ENCODE measurements around the gene RBM20. TPM values are rescaled to one million over a fixed set of nuclear protein-coding genes. Genes with fewer than 3 reads are reported as not detected.

RBM20 gene
- total RNA-seq, 4 donors from 2014 or later: 1.6 to 18.6 (median 3.2) TPM

DNA sequence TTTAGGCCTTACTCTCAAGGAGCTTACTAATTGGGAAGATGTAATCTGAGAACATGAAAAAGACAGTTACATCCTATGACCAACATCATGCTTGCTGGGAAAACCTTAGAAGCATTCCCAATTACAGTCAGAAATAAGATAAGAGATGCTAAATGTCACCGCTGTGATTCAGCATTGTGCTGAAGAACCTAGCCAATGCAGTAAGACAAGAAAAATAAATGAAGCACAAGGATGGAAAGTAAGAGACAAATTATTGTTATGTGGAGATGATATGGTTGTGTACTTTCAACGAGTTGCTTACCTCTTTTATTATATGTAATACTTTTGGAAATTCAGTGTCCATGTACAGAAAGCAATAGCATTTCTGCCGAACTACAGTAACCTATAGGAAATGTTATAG, 104.8 kb downstream of the RBM20 start:
- H3K9me3 ChIP-seq: no peaks in the 10 kb centered on the region
- no peak for DNase-seq (ENCODE audit: low spot score in 2 of 2)
- no peak for TF ChIP-seq POLR2A (IDR thresholded peaks at IDR 0.05)
- TF ChIP-seq, protein P1, sequence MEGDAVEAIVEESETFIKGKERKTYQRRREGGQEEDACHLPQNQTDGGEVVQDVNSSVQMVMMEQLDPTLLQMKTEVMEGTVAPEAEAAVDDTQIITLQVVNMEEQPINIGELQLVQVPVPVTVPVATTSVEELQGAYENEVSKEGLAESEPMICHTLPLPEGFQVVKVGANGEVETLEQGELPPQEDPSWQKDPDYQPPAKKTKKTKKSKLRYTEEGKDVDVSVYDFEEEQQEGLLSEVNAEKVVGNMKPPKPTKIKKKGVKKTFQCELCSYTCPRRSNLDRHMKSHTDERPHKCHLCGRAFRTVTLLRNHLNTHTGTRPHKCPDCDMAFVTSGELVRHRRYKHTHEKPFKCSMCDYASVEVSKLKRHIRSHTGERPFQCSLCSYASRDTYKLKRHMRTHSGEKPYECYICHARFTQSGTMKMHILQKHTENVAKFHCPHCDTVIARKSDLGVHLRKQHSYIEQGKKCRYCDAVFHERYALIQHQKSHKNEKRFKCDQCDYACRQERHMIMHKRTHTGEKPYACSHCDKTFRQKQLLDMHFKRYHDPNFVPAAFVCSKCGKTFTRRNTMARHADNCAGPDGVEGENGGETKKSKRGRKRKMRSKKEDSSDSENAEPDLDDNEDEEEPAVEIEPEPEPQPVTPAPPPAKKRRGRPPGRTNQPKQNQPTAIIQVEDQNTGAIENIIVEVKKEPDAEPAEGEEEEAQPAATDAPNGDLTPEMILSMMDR (IDR thresholded peaks at IDR 0.05): no peak
- no peak for TF ChIP-seq EP300 (IDR thresholded peaks at IDR 0.05)
- TF ChIP-seq POLR2AphosphoS5 (IDR thresholded peaks at IDR 0.05): no peak
- no peaks in the 10 kb centered on the region for H3K27me3 ChIP-seq
- no peak overlapping the region for H3K4me3 ChIP-seq
- H3K27ac ChIP-seq: no peak overlapping the region
- peaks cover 14% of the 10 kb centered on the region for H3K4me1 ChIP-seq
- 95% methylated on average over 3 of the region's 3 CpGs for WGBS
- no peaks in the 10 kb centered on the region for H3K36me3 ChIP-seq

DNA sequence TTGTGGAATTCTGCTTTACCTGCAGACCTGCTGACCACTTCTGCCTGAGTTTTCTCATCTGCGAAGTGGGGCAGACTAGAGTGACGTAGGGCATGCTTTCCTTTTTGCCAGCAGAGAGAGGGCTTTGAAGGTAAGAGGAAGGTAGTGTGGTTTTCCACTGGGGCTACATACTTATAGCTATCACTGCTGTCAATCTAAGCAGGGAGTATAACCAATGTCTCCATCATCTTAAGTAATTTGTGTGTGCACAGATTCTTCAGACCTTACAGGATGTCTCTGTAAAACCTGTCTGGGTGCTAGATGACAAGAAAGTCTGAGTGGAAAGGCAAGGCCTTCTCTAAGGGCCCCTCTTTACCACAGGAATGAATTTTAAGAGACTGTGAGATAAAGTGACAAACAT, 106.8 kb downstream of the RBM20 start:
- Histone ChIP-seq H3K4me1 (peaks cover 5% of the 10 kb centered on the region), H3K9me3 (no peaks in the 10 kb centered on the region), H3K36me3 (no peaks in the 10 kb centered on the region), H3K27ac (no peak overlapping the region), H3K27me3 (no peaks in the 10 kb centered on the region), H3K4me3 (no peak overlapping the region)
- no peak for DNase-seq (ENCODE audit: low spot score in 2 of 2)
- 86% methylated on average over 2 of the region's 2 CpGs for WGBS
- TF ChIP-seq POLR2A (IDR thresholded peaks at IDR 0.05): no peak
- TF ChIP-seq EP300 (IDR thresholded peaks at IDR 0.05): no peak
- TF ChIP-seq, protein P1 (IDR thresholded peaks at IDR 0.05): no peak
- TF ChIP-seq POLR2AphosphoS5 (IDR thresholded peaks at IDR 0.05): no peak

DNA sequence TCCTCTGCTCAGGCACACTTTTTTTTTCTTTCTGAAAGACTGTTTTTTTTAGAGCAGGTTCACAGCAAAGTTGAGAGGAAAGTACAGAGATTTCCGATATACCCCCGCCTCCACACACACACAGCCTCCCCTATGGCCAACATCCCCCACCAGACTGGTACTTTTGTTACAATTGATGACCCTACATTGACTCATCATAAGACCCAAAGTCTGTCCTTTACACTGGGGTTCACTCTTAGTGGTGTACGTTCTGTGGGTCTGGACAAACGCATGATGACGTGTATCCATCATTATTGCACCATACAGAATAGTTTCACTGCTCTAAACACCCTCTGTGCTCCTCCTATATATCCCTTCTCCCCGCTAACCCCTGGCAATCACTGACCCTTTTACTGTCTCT, 107.7 kb downstream of the RBM20 start:
- Histone ChIP-seq H3K27me3 (no peaks in the 10 kb centered on the region), H3K4me3 (no peak overlapping the region), H3K27ac (no peak overlapping the region), H3K9me3 (no peaks in the 10 kb centered on the region), H3K36me3 (no peaks in the 10 kb centered on the region), H3K4me1 (peaks cover under 1% of the 10 kb centered on the region)
- WGBS: 94% methylated on average over 6 of the region's 6 CpGs
- no peak for TF ChIP-seq POLR2AphosphoS5 (IDR thresholded peaks at IDR 0.05)
- TF ChIP-seq EP300 (IDR thresholded peaks at IDR 0.05): no peak
- no peak for TF ChIP-seq POLR2A (IDR thresholded peaks at IDR 0.05)
- DNase-seq (ENCODE audit: low spot score in 2 of 2): no peak

DNA sequence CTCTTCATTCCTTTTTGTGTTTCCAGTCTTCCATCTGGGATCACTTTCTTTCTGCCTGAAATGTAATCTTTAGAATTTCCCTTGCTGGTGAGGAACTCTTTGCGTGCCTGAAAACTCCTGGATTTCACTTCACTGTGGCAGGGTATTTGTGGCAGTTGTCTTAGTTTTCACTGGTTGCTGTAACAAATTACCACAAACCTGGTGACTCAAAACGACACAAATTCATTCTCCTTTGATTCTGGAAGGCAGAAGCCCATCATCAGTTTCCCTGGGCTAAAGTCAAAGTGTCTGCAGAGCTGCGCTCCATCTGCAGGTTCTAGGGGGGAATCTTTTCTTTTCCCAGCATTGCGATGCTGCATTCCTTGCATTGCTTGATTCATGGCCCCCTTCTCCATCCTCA, 109.3 kb downstream of the RBM20 start:
- H3K4me1 ChIP-seq: no peaks in the 10 kb centered on the region
- no peak for DNase-seq (ENCODE audit: low spot score in 2 of 2)
- no peaks in the 10 kb centered on the region for H3K36me3 ChIP-seq
- no peak overlapping the region for H3K4me3 ChIP-seq
- H3K27me3 ChIP-seq: no peaks in the 10 kb centered on the region
- no peaks in the 10 kb centered on the region for H3K9me3 ChIP-seq
- 82% methylated on average over 4 of the region's 4 CpGs for WGBS
- TF ChIP-seq POLR2AphosphoS5 (IDR thresholded peaks at IDR 0.05) (no peak), POLR2A (IDR thresholded peaks at IDR 0.05) (no peak)
- TF ChIP-seq, protein P1 (IDR thresholded peaks at IDR 0.05): no peak
- H3K27ac ChIP-seq: no peak overlapping the region

DNA sequence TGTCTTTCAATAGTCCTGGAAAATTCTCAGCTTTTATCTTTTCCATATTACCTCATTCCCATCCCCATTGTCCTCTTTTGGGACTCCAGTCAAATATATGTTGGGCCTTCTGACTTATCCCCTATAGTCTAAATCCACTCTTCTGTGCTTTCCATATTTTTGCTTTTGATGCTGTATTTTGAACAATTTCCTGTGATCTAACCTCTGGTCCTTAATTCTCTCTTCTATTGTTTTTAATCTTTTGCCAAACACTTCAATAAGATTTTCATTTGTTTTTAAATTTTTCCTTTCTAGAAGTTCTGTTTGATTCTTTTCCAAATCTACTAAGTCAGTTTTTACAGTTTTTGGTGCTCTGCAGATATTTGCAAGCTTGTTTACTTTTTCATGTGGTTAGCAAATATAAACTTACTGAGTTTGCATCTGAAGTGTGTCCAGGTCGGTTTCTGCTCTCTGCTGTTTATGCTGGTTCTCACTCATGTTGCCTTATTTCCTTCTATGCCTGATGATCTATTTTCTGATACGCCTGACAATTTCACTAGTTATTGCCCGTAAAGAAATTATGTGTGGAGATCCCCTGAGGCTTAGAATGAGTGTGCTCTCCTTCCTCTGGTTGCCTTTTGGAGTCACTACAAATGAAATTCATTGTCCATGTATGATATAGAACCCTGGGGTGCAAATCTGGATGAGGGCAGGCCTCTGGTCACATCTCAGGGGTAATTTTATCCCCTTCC, 110.4 kb downstream of the RBM20 start:
- H3K36me3 ChIP-seq: no peaks in the 10 kb centered on the region
- no peaks in the 10 kb centered on the region for H3K9me3 ChIP-seq
- H3K4me1 ChIP-seq: no peaks in the 10 kb centered on the region
- WGBS: 81% methylated on average over 3 of the region's 3 CpGs
- TF ChIP-seq, protein P1 (IDR thresholded peaks at IDR 0.05): no peak
- TF ChIP-seq POLR2A (IDR thresholded peaks at IDR 0.05) (no peak), POLR2AphosphoS5 (IDR thresholded peaks at IDR 0.05) (no peak), EP300 (IDR thresholded peaks at IDR 0.05) (no peak)
- no peak for DNase-seq (ENCODE audit: low spot score in 2 of 2)
- H3K4me3 ChIP-seq: no peak overlapping the region
- no peak overlapping the region for H3K27ac ChIP-seq
- no peaks in the 10 kb centered on the region for H3K27me3 ChIP-seq

All from suprapubic skin (tissue), 4 donors.